GM10266 (cell line): ENCODE results near the gene ISOC2.

ENCODE experiments used
- DNase-seq: peaks from one replicate; pipeline ENCODE4 v3.0.0; 2012; ENCODE audit errors: extremely low spot score
- TF ChIP-seq, protein P1 (sequence below): IDR thresholded peaks from 2 replicates; pipeline ENCODE4 v1.5.1; 2012; ENCODE audit warnings: mild to moderate bottlenecking, low read depth; ENCODE audit not compliant: control insufficient read depth, insufficient read depth; ENCODE audit errors: missing control alignments

ISOC2 gene

GRCh38 chr19:55484593-55485438 is 23.4 kb upstream of the ISOC2 start, which contains the start of gene NAT14:
TSS of gene NAT14 (plus strand) at chr19:55485188. CDS start at chr19:55485709, 521 bp downstream.
- DNase-seq = peak; percentile 97
- TF ChIP-seq, protein P1, sequence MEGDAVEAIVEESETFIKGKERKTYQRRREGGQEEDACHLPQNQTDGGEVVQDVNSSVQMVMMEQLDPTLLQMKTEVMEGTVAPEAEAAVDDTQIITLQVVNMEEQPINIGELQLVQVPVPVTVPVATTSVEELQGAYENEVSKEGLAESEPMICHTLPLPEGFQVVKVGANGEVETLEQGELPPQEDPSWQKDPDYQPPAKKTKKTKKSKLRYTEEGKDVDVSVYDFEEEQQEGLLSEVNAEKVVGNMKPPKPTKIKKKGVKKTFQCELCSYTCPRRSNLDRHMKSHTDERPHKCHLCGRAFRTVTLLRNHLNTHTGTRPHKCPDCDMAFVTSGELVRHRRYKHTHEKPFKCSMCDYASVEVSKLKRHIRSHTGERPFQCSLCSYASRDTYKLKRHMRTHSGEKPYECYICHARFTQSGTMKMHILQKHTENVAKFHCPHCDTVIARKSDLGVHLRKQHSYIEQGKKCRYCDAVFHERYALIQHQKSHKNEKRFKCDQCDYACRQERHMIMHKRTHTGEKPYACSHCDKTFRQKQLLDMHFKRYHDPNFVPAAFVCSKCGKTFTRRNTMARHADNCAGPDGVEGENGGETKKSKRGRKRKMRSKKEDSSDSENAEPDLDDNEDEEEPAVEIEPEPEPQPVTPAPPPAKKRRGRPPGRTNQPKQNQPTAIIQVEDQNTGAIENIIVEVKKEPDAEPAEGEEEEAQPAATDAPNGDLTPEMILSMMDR = no peak

DNA sequence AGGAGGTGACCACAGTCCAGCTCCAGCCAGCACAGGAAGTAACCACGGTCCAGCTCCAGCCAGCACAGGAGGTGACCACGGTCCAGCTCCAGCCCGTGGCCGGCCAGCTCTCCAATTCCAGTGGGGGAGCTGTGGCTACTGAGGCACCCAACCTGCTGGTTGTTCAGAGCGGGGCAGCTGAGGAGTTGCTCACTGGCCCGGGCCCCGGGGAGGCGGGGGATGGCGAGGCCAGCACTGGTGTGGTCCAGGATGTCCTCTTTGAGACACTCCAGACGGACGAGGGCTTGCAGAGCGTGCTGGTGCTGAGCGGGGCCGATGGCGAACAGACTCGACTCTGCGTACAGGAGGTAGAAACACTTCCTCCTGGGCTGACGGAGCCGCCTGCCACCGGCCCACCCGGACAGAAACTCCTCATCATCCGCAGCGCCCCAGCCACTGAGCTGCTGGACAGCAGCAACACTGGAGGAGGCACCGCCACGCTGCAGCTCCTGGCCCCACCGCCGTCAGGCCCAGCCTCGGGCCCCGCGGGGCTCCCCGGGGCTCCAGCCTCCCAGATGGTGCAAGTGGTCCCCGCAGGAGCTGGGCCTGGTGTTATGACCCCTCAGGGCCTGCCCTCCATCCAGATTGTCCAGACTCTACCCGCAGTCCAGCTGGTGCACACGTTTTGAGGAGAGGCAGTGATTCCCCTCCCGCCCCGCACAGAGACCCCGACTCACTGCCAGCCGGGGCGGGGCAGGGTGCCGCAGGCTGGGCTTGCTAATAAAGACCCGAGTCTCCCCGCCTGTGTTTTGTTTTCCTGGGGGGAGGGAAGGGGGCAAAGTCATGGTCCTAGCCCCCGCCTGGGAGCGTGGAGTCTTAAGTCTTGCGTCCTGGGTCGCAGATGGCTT is 22.5 kb upstream of the ISOC2 start:
- TF ChIP-seq, protein P1 = no peak

GRCh38 chr19:55482967-55483705 is 21.7 kb upstream of the ISOC2 start:
- DNase-seq = peak; percentile 25
- TF ChIP-seq, protein P1 = no peak

More for the DNA sequence above, 22.5 kb upstream of the ISOC2 start:
- DNase-seq = no peak

DNA sequence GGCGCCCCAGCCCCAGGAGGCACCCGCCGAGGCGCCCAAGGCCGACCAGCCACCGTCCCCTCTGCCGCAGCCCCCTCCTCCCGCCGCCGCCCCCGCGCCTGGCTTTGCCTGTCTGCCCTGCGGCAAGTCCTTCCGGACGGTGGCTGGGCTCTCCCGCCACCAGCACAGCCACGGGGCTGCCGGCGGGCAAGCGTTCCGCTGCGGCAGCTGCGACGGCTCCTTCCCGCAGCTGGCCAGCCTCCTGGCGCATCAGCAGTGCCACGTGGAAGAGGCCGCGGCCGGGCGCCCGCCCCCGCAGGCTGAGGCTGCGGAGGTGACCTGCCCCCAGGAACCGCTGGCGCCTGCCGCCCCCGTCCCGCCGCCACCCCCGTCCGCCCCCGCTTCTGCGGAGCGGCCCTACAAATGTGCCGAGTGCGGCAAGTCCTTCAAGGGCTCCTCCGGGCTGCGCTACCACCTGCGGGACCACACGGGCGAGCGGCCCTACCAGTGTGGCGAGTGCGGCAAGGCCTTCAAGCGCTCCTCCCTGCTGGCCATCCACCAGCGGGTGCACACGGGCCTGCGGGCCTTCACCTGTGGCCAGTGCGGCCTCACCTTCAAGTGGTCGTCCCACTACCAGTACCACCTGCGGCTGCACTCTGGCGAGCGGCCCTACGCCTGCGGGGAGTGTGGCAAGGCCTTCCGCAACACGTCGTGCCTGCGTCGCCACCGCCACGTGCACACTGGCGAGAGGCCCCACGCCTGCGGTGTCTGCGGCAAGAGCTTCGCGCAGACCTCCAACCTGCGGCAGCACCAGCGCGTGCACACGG is 20.9 kb upstream of the ISOC2 start:
- DNase-seq = no peak
- TF ChIP-seq, protein P1 = no peak

DNA sequence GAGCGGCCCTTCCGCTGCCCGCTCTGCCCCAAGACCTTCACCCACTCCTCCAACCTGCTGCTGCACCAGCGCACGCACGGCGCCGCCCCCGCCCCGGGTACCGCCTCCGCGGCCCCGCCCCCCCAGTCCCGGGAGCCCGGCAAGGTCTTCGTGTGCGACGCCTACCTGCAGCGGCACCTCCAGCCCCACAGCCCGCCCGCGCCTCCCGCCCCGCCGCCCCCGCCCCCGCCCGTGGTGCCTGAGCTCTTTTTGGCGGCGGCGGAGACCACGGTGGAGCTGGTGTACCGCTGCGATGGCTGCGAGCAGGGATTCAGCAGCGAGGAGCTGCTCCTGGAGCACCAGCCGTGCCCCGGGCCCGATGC is 20.3 kb upstream of the ISOC2 start:
- TF ChIP-seq, protein P1 = no peak
- DNase-seq = no peak

GRCh38 chr19:55481148-55481793 is 19.8 kb upstream of the ISOC2 start:
- DNase-seq = no peak
- TF ChIP-seq, protein P1 = no peak
